ENCODE data around the gene CA6.
"Not testable (repeated sequence)": the region's sequence is repeated elsewhere in the genome, so short reads cannot be mapped to it uniquely, and the experiment has no call there.

The CA6 gene

GRCh38 chr1:8945568-8945967 is at the start of gene CA6:
TSS of gene CA6 (plus strand) at chr1:8945868. CDS start at chr1:8945887, 19 bp downstream.
- DNase-seq = no peak

- not testable (repeated sequence) for DNase-seq
Measured at GRCh38 chr1:8896775-8897174, 48.9 kb upstream of the CA6 start.

GRCh38 chr1:8897505-8897904 is 48.2 kb upstream of the CA6 start:
- not testable (repeated sequence) for DNase-seq

GRCh38 chr1:8898418-8898817 is 47.2 kb upstream of the CA6 start:
- DNase-seq = not testable (repeated sequence)

- DNase-seq = no peak
Measured at GRCh38 chr1:8899046-8899445, 46.6 kb upstream of the CA6 start.

GRCh38 chr1:8900684-8901083 is 45.0 kb upstream of the CA6 start:
- not testable (repeated sequence) for DNase-seq

GRCh38 chr1:8902765-8903164 is 42.9 kb upstream of the CA6 start:
- DNase-seq = no peak

- DNase-seq = no peak
Measured at GRCh38 chr1:8903410-8903809, 42.3 kb upstream of the CA6 start.

- no peak for DNase-seq
Measured at GRCh38 chr1:8903908-8904650, 41.6 kb upstream of the CA6 start.

- DNase-seq = no peak
Measured at GRCh38 chr1:8905582-8906191, 40.0 kb upstream of the CA6 start.

- DNase-seq = no peak
Measured at GRCh38 chr1:8908388-8909151, 37.1 kb upstream of the CA6 start.

GRCh38 chr1:8910331-8910730 is 35.3 kb upstream of the CA6 start:
- no peak for DNase-seq

GRCh38 chr1:8910914-8911313 is 34.8 kb upstream of the CA6 start:
- DNase-seq = no peak

- DNase-seq = no peak
Measured at GRCh38 chr1:8911416-8912309, 34.0 kb upstream of the CA6 start.

GRCh38 chr1:8913457-8913856 is 32.2 kb upstream of the CA6 start:
- DNase-seq = no peak

GRCh38 chr1:8914466-8914865 is 31.2 kb upstream of the CA6 start:
- DNase-seq = no peak

GRCh38 chr1:8915446-8915845 is 30.2 kb upstream of the CA6 start:
- no peak for DNase-seq

GRCh38 chr1:8917536-8917935 is 28.1 kb upstream of the CA6 start:
- DNase-seq = not testable (repeated sequence)

- no peak for DNase-seq
Measured at GRCh38 chr1:8922962-8923361, 22.7 kb upstream of the CA6 start.

- DNase-seq = no peak
Measured at GRCh38 chr1:8925406-8925805, 20.3 kb upstream of the CA6 start.

- DNase-seq = no peak
Measured at GRCh38 chr1:8925960-8926359, 19.7 kb upstream of the CA6 start.

Data from activated naive CD4-positive, alpha-beta T cell (primary cell).